Testis (tissue), 3 donors: ENCODE data around the gene NAIF1. TPM values are rescaled to one million over a fixed set of nuclear protein-coding genes. Genes with fewer than 3 reads are reported as not detected.
"Not testable (repeated sequence)": the region's sequence is repeated elsewhere in the genome, so short reads cannot be mapped to it uniquely, and the experiment has no call there.

ENCODE experiments used
- DNase-seq: peaks from one replicate; pipeline ENCODE4 v3.0.0-alpha.2; 2019
- H3K27ac ChIP-seq, 2 donors: fragments of 200-600 bp; sonication (generic); one replicate each; pipeline ENCODE4 v1.5.1; 2019
- H3K27me3 ChIP-seq: fragments of 200-600 bp; sonication (generic); one replicate; pipeline ENCODE4 v1.5.1; 2019
- H3K36me3 ChIP-seq: fragments of 200-600 bp; sonication (generic); one replicate; pipeline ENCODE4 v1.5.1; 2017; ENCODE audit warnings: low read depth; ENCODE audit errors: missing control alignments
- H3K4me1 ChIP-seq: fragments of 200-600 bp; sonication (generic); one replicate; pipeline ENCODE4 v1.5.1; 2019
- H3K4me3 ChIP-seq, 2 donors: fragments of 200-600 bp; sonication (generic); one replicate each; pipeline ENCODE4 v1.5.1; 2017 to 2019
- H3K9me3 ChIP-seq: fragments of 200-600 bp; sonication (generic); one replicate; pipeline ENCODE4 v1.5.1; 2017
- POLR2A ChIP-seq: fragments of 450-650 bp; IDR thresholded peaks from one replicate; pipeline ENCODE4 v1.6.1; 2017; ENCODE audit warnings: antibody characterized with exemption, mild to moderate bottlenecking, moderate library complexity
- WGBS, 2 donors: methylation state at CpG; one replicate each; pipeline ENCODE4 v1.1.5; 2018; 5-methylcytosine and 5-hydroxymethylcytosine counted together
- intact Hi-C: fragments of 100-400 bp; cut with DNase I; formaldehyde crosslinking; loops from one replicate; pipeline ENCODE4 v1.15.1; 2023; ENCODE audit warnings: low total_unique reads
- polyA plus RNA-seq: library from polyadenylated mRNA; stranded (reverse); fragments of 350-450 nt; fragmentation: Illumina TruSeq; extraction: RNeasy Lipid Tissue Mini Kit (QIAGEN cat#74804); gene quantifications from one replicate; pipeline ENCODE4 v1.2.3, GENCODE V29; 2014; ENCODE audit warnings: low read depth, low replicate concordance; ENCODE audit not compliant: insufficient read depth
- total RNA-seq, 2 donors: library from RNA; depleted of rRNA; stranded (reverse); fragments of >200 nt; gene quantifications; one replicate each; pipeline ENCODE4 v1.2.3, GENCODE V29; 2016
- TF ChIP-seq, protein P1 (sequence below), 3 experiments: fragments of 450-650 bp in 2 of 3; fragments of 200-600 bp in 1 of 3; sonication (generic) in 1 of 3; IDR thresholded peaks; one replicate each; pipeline ENCODE4 v1.5.1; 2016 to 2019; ENCODE audit warnings: antibody characterized with exemption in 3 of 3, mild to moderate bottlenecking in 2 of 3, moderate library complexity in 1 of 3

The NAIF1 gene
- total and polyA plus RNA-seq, 3 donors from 2014 or later, result 18.5 to 25.1 (median 19.4) TPM

DNA sequence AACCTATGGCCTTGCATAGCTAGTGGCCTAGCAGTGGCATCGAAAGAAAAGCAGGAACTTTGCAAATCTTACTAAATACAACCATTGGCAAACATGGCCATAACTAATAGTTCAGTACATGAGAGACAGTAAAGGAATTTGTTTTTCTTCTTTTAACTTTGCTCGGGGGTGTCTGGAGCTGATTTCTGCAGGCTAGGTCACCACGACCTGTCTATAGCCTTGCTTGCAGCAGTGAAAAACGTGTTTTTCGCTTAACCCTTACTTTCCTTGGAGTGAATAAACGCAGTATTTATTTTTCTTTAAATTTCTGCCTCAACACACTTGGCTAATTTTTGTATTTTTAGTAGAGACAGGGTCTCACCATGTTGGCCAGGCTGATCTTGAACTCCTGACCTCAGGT is 19.9 kb downstream of the NAIF1 start:
- peaks cover 28% of the 10 kb centered on the region for H3K4me1 ChIP-seq
- H3K36me3 ChIP-seq, result no peaks in the 10 kb centered on the region
- H3K4me3 ChIP-seq, result no peak overlapping the region
- H3K27me3 ChIP-seq, result no peaks in the 10 kb centered on the region
- intact Hi-C loops, result no loop called here
- H3K27ac ChIP-seq, result no peak overlapping the region
- no peak for TF ChIP-seq POLR2A
- TF ChIP-seq, protein P1, sequence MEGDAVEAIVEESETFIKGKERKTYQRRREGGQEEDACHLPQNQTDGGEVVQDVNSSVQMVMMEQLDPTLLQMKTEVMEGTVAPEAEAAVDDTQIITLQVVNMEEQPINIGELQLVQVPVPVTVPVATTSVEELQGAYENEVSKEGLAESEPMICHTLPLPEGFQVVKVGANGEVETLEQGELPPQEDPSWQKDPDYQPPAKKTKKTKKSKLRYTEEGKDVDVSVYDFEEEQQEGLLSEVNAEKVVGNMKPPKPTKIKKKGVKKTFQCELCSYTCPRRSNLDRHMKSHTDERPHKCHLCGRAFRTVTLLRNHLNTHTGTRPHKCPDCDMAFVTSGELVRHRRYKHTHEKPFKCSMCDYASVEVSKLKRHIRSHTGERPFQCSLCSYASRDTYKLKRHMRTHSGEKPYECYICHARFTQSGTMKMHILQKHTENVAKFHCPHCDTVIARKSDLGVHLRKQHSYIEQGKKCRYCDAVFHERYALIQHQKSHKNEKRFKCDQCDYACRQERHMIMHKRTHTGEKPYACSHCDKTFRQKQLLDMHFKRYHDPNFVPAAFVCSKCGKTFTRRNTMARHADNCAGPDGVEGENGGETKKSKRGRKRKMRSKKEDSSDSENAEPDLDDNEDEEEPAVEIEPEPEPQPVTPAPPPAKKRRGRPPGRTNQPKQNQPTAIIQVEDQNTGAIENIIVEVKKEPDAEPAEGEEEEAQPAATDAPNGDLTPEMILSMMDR (IDR thresholded peaks at IDR 0.05), result no peak
- WGBS, 2 donors, result 50 to 53% methylated on average over 6 of the region's 6 CpGs
- DNase-seq, result no peak
- no peaks in the 10 kb centered on the region for H3K9me3 ChIP-seq

DNA sequence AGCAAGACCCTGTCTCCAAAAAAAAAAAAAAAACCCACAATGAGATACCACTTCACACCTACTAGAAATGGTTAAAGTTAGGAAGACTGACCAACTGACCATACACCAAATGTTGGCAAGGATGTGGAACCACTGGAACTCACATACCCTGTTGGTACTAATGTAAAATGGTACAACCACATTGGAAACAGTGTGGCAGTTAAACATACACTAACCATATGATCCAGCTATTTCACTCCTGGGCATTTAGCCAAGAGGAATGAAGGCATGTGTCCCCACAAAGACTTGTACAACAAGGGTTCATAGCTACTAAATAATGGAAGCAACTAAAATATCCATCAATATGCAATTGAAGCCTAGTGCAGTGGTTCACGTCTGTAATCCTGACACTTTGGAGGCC is 21.3 kb downstream of the NAIF1 start:
- Histone ChIP-seq H3K27ac (no peak overlapping the region), H3K27me3 (no peaks in the 10 kb centered on the region), H3K4me1 (peaks cover 28% of the 10 kb centered on the region), H3K9me3 (no peaks in the 10 kb centered on the region), H3K4me3 (no peak overlapping the region), H3K36me3 (no peaks in the 10 kb centered on the region)
- intact Hi-C loops, result no loop called here
- 77 to 100% methylated on average over 1 of the region's 1 CpG for WGBS, 2 donors
- TF ChIP-seq POLR2A, result no peak
- TF ChIP-seq, protein P1 (IDR thresholded peaks at IDR 0.05), result no peak
- no peak for DNase-seq

DNA sequence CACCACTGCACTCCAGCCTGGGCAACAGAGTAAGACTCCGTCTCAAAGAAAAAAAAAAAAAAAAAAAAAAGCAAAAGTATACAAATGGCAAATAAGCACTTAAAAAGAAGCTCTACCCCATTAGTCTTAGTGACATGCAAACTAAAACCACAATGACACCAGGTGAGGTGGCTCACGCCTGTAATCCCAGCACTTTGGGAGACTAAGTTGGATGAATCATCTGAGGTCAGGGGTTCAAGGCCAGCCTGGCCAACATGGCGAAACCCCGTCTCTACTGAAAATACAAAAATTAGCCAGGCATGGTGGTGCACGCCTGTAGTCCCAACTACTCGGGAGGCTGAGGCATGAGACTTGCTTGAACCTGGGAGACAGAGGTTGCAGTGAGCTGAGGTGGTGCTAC is 21.7 kb downstream of the NAIF1 start:
- peaks cover 28% of the 10 kb centered on the region for H3K4me1 ChIP-seq
- H3K27me3 ChIP-seq, H3K9me3 ChIP-seq, DNase-seq, intact Hi-C loops, H3K27ac ChIP-seq, H3K4me3 ChIP-seq, H3K36me3 ChIP-seq: not testable (repeated sequence)
- WGBS, 2 donors, result 90 to 94% methylated on average over 6 of the region's 6 CpGs

DNA sequence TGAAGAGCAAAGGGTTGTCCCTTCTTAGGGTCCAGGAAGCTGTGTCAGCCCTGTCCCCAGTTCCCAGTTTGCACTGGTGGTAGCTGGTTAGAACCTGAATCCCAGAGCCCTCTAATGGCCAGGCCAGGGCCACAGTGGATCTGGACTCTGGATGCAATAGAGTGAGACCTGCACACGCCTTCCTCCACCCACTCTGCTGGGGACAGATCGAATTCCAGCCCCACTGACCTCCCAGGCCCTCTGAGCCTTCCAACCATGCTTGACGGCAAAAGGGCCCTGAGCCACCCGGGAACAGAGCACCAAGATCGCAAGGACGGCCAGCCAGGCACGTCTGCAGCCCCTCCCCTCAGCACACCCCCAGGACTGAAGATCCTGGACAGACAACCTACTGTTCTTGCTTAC is 23.7 kb downstream of the NAIF1 start:
- H3K9me3 ChIP-seq, result no peaks in the 10 kb centered on the region
- H3K27me3 ChIP-seq, result no peaks in the 10 kb centered on the region
- H3K4me1 ChIP-seq, result peaks cover 28% of the 10 kb centered on the region
- TF ChIP-seq, protein P1 (IDR thresholded peaks at IDR 0.05), result no peak
- no peak for TF ChIP-seq POLR2A
- intact Hi-C loops, result no loop called here
- H3K4me3 ChIP-seq, result no peak overlapping the region
- peak overlapping the region; percentile 70 for H3K27ac ChIP-seq
- DNase-seq, result peak; percentile 81
- 22 to 68% methylated on average over 3 to 7 of the region's 7 CpGs for WGBS, 2 donors
- no peaks in the 10 kb centered on the region for H3K36me3 ChIP-seq

DNA sequence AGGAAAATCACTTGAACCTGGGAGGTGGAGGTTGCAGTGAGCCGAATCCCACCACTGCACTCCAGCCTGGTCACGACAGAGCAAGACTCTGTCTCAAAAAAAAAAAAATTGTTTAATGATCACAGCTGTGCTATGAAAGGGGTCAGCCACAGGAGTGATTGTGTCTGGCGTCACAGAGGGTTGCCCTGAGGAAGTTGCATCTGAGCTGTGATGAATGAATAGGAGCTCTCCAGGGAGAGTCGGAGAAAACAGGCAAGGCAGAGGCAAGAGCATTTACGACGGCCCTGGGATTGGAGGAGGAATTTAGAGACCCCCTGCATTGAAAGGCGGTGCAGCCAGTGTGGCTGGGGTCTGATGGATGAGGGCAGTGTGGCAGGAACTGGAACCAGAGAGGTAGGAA is 25.1 kb downstream of the NAIF1 start:
- 90 to 91% methylated on average over 7 of the region's 7 CpGs for WGBS, 2 donors
- intact Hi-C loops, result no loop called here
- Histone ChIP-seq H3K27me3 (no peaks in the 10 kb centered on the region), H3K4me3 (no peak overlapping the region), H3K9me3 (no peaks in the 10 kb centered on the region), H3K27ac (no peak overlapping the region), H3K4me1 (peaks cover 24% of the 10 kb centered on the region), H3K36me3 (no peaks in the 10 kb centered on the region)
- DNase-seq, result no peak
- no peak for TF ChIP-seq POLR2A
- TF ChIP-seq, protein P1 (IDR thresholded peaks at IDR 0.05), result no peak

DNA sequence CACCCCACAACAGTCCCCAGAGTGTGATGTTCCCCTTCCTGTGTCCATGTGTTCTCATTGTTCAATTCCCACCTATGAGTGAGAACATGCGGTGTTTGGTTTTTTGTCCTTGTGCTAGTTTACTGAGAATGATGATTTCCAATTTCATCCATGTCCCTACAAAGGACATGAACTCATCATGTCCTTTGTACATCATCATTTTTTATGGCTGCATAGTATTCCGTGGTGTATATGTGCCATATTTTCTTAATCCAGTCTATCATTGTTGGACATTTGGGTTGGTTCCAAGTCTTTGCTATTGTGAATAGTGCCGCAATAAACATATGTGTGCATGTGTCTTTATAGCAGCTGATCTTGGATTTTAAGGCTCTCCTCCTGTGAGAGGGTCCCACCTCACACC is 26.3 kb downstream of the NAIF1 start:
- H3K27me3 ChIP-seq, H3K9me3 ChIP-seq, DNase-seq, H3K27ac ChIP-seq, H3K4me3 ChIP-seq, H3K36me3 ChIP-seq, intact Hi-C loops: not testable (repeated sequence)
- peaks cover 13% of the 10 kb centered on the region for H3K4me1 ChIP-seq
- 65 to 67% methylated on average over 3 of the region's 3 CpGs for WGBS, 2 donors

DNA sequence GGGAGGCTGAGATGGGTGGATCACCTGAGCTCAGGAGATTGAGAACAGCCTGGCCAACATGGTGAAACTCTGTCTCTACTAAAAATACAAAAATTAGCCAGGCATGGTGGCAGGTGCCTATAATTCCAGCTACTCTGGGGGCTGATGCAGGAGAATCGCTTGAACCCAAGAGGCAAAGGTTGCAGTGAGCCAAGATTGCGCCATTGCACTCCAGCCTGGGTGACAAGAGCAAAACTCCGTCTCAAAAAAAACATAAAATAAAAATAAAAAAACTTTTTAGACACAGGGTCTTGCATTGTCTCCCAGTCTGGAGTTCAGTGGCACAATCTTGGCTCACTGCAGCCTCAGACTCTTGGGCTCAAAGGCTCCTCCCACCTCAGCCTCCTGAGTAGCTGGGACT is 30.6 kb downstream of the NAIF1 start:
- H3K27ac ChIP-seq, DNase-seq, intact Hi-C loops, H3K4me3 ChIP-seq, H3K27me3 ChIP-seq, H3K4me1 ChIP-seq, H3K36me3 ChIP-seq, H3K9me3 ChIP-seq: not testable (repeated sequence)
- 89 to 91% methylated on average over 3 of the region's 3 CpGs for WGBS, 2 donors
